GM06990 (cell line): ENCODE data around the gene RNF19B.

Source experiments
- DNase-seq: peaks from one replicate; pipeline ENCODE4 v3.0.0-alpha.2; 2011; ENCODE audit not compliant: insufficient read length; ENCODE audit errors: extremely low read depth
- H3K27me3 ChIP-seq: replicated peaks from 2 replicates; pipeline ENCODE4 v1.6.0; 2011; ENCODE audit warnings: low read length; ENCODE audit not compliant: control insufficient read depth, insufficient read depth
- H3K36me3 ChIP-seq: 2 replicates; pipeline ENCODE4 v1.5.1; 2011; ENCODE audit warnings: low read length; ENCODE audit not compliant: control insufficient read depth, insufficient read depth
- H3K4me3 ChIP-seq: replicated peaks from 2 replicates; pipeline ENCODE4 v1.5.1; 2011; ENCODE audit warnings: low read depth, mild to moderate bottlenecking, control low read depth, low read length
- CTCF ChIP-seq: IDR thresholded peaks from 2 replicates; pipeline ENCODE4 v1.5.1; 2011; ENCODE audit warnings: low read length, control low read depth, mild to moderate bottlenecking, inconsistent platforms; ENCODE audit not compliant: insufficient read depth, poor library complexity, severe bottlenecking

RNF19B gene

GRCh38 chr1:32899586-32900296 lies 64.9 kb downstream of the RNF19B start:
- Histone ChIP-seq H3K4me3 (no peak overlapping the region), H3K36me3 (no peaks in the 10 kb centered on the region), H3K27me3 (peaks cover 6% of the 10 kb centered on the region)
- no peak for TF ChIP-seq CTCF
- no peak for DNase-seq

- no peak for DNase-seq
- H3K36me3 ChIP-seq = no peaks in the 10 kb centered on the region
- H3K4me3 ChIP-seq = no peak overlapping the region
- TF ChIP-seq CTCF = no peak
- peaks cover 6% of the 10 kb centered on the region for H3K27me3 ChIP-seq
Measured at GRCh38 chr1:32898958-32899357, 65.7 kb downstream of the RNF19B start.

- Histone ChIP-seq H3K4me3 (no peak overlapping the region), H3K36me3 (no peaks in the 10 kb centered on the region), H3K27me3 (peaks cover 6% of the 10 kb centered on the region)
- TF ChIP-seq CTCF = no peak
- DNase-seq = no peak
Measured at GRCh38 chr1:32898056-32898455, 66.6 kb downstream of the RNF19B start.

GRCh38 chr1:32897082-32898049 lies 67.2 kb downstream of the RNF19B start:
- peaks cover 8% of the 10 kb centered on the region for H3K27me3 ChIP-seq
- DNase-seq = no peak

GRCh38 chr1:32896451-32896850 lies 68.2 kb downstream of the RNF19B start:
- H3K27me3 ChIP-seq = peaks cover 7% of the 10 kb centered on the region
- no peak for TF ChIP-seq CTCF
- no peak for DNase-seq
- no peak overlapping the region for H3K4me3 ChIP-seq
- H3K36me3 ChIP-seq = no peaks in the 10 kb centered on the region

More at GRCh38 chr1:32897082-32898049, 67.2 kb downstream of the RNF19B start:
- no peak for TF ChIP-seq CTCF
- Histone ChIP-seq H3K4me3 (no peak overlapping the region), H3K36me3 (no peaks in the 10 kb centered on the region)
